SK-N-SH treated with all-trans-retinoic acid at 6 μM for 48 hours (cell line): ENCODE results near the gene TBX18.

Experiments used
- CSDC2 ChIP-seq: fragments of 250-450 bp; sonication (Bioruptor Pico); IDR thresholded peaks from 2 replicates; pipeline ENCODE4 v1.5.0; 2020; ENCODE audit warnings: mild to moderate bottlenecking, moderate library complexity
- PATZ1 ChIP-seq: fragments of 250-450 bp; sonication (Bioruptor Pico); IDR thresholded peaks from 2 replicates; pipeline ENCODE4 v1.8.0; 2020; ENCODE audit warnings: mild to moderate bottlenecking, moderate library complexity, borderline replicate concordance
- SNAI2 ChIP-seq: fragments of 250-450 bp; sonication (Bioruptor Pico); IDR thresholded peaks from 2 replicates; pipeline ENCODE4 v1.5.0; 2020; ENCODE audit warnings: mild to moderate bottlenecking, moderate library complexity

GRCh38 chr6:84639396-84639795 lies 125.0 kb downstream of the TBX18 start:
- TF ChIP-seq PATZ1 (no peak), CSDC2 (CRISPR knock-in tag) (no peak), SNAI2 (no peak)
